ENCODE results near the gene SPTSSB.

DNA sequence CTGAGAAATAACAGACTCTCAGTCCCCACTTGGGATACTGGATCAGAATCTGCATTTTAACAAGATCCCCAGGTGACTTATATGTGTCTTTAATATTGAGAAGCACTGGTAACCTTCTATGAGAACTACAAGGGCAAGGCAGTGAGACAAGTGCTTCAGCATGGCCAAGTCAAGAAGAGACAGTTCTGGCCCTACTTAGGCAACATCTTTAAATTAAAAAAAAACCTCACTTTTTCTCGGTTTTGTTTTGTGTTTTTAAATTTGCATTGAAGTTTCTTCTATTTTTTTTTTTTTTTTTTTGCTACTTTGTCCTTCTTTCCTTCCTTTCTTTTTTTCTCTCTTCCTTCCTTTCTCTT, 42.5 kb upstream of the SPTSSB start:
- TF ChIP-seq CTCF (IDR thresholded peaks at IDR 0.05): no peak
- no peak for TF ChIP-seq POLR2A (IDR thresholded peaks at IDR 0.05)
